ENCODE results near the gene TBC1D28.
"Not testable (repeated sequence)": the region's sequence is repeated elsewhere in the genome, so short reads cannot be mapped to it uniquely, and the experiment has no call there.

- not testable (repeated sequence) for TF ChIP-seq CTCF (IDR thresholded peaks at IDR 0.05; ENCODE audit: insufficient read depth, low read depth, low read length); EZH2 (IDR thresholded peaks at IDR 0.05; ENCODE audit: insufficient read depth, low read length)
Observed at GRCh38 chr17:18681767-18682571, 37.8 kb upstream of the TBC1D28 start, which contains the start of gene FOXO3B.

Measured in astrocyte (in vitro differentiated cells and primary cell).